Stimulated activated memory B cell treated with anti-CD40 and anti-IgM and Interleukin-4, amounts not matched to agents 10 μg/mL and 1 μg/mL and 100 μg/mL, for 72 hours (primary cell): ENCODE data around the gene MEF2D.

Experiments
- ATAC-seq: fragments of 150-1000 bp; cut with Tn5 transposase; 2 replicates; pipeline ENCODE4 v1.10.0; 2021
- H3K27ac Mint-ChIP-seq: one replicate; pipeline ENCODE4 v1.8.0; 2022; ENCODE audit warnings: mild to moderate bottlenecking, mixed read lengths
- H3K27me3 Mint-ChIP-seq: one replicate; pipeline ENCODE4 v1.8.0; 2022; ENCODE audit warnings: mixed read lengths
- H3K36me3 Mint-ChIP-seq: one replicate; pipeline ENCODE4 v1.8.0; 2022; ENCODE audit warnings: mixed read lengths
- H3K4me1 Mint-ChIP-seq: one replicate; pipeline ENCODE4 v1.8.0; 2022; ENCODE audit warnings: mixed read lengths
- H3K4me3 Mint-ChIP-seq: one replicate; pipeline ENCODE4 v1.8.0; 2022; ENCODE audit warnings: mild to moderate bottlenecking, moderate library complexity, mixed read lengths
- H3K9me3 Mint-ChIP-seq: one replicate; pipeline ENCODE4 v1.8.0; 2022; ENCODE audit warnings: mixed read lengths

The MEF2D gene

GRCh38 chr1:156479093-156480015 is 21.2 kb downstream of the MEF2D start:
- ATAC-seq, result no peak
- Mint-ChIP-seq H3K27me3 (no peaks in the 10 kb centered on the region), H3K36me3 (peaks cover 80% of the 10 kb centered on the region), H3K4me1 (peaks cover 44% of the 10 kb centered on the region), H3K9me3 (no peaks in the 10 kb centered on the region), H3K27ac (peak overlapping the region; percentile 83), H3K4me3 (no peak overlapping the region)

DNA sequence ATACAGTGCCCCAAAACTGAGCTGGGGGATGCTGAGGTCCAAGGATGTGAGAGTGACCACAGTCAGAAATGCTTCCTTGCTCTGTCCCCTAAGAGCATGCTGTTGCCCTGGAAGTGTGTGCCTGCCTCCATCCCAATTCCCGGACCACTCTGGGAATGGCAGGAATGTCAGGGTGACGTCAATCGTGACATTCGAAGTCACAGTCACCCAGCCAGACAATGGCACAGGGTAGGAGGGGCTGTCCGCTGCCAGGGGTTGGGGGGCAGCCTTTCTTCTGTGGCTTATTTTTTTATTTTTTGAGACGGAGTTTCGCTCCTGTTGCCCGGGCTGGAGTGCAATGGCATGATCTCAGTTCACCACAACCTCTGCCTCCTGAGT is 22.3 kb downstream of the MEF2D start:
- ATAC-seq, result no peak
- Mint-ChIP-seq H3K27me3 (no peaks in the 10 kb centered on the region), H3K27ac (no peak overlapping the region), H3K9me3 (no peaks in the 10 kb centered on the region), H3K4me1 (peaks cover 41% of the 10 kb centered on the region), H3K4me3 (no peak overlapping the region), H3K36me3 (peaks cover 91% of the 10 kb centered on the region)

DNA sequence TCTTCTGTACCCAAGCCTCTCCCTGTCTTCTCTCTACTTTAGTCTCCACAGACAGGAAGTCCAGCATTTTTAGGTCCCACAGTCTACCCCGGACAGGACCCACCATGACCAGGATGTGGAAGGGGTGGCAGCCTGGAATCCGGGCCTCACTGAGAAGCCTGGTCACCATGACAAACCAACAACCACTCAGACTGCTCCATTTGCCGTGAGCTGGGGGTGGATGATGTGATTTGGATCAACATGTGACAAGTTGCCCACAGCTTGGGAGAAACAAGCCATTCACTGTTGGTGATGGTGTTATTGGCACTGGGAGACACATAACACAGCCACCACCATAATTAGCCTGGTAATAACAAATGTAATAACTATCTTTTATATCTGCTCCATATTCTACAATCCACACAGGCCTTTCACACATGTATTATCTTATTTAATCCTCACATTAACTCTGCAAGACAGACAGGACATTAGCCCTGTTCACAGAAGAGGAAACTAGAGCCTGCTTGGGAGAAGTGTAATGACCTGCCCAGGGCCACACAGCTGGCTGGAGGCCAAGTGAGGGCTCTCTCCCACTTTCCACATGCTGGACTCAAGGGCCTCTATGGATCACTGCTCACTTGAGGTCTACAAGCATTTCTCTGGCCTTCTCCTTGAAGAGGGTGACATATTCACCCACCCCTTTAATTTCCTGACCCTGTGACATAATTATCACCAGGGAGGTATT is 22.9 kb downstream of the MEF2D start:
- H3K27me3 Mint-ChIP-seq, result no peaks in the 10 kb centered on the region
- H3K4me1 Mint-ChIP-seq, result peaks cover 35% of the 10 kb centered on the region
- H3K4me3 Mint-ChIP-seq, result no peak overlapping the region
- H3K36me3 Mint-ChIP-seq, result peaks cover 91% of the 10 kb centered on the region
- no peak for ATAC-seq
- no peaks in the 10 kb centered on the region for H3K9me3 Mint-ChIP-seq
- H3K27ac Mint-ChIP-seq, result no peak overlapping the region

DNA sequence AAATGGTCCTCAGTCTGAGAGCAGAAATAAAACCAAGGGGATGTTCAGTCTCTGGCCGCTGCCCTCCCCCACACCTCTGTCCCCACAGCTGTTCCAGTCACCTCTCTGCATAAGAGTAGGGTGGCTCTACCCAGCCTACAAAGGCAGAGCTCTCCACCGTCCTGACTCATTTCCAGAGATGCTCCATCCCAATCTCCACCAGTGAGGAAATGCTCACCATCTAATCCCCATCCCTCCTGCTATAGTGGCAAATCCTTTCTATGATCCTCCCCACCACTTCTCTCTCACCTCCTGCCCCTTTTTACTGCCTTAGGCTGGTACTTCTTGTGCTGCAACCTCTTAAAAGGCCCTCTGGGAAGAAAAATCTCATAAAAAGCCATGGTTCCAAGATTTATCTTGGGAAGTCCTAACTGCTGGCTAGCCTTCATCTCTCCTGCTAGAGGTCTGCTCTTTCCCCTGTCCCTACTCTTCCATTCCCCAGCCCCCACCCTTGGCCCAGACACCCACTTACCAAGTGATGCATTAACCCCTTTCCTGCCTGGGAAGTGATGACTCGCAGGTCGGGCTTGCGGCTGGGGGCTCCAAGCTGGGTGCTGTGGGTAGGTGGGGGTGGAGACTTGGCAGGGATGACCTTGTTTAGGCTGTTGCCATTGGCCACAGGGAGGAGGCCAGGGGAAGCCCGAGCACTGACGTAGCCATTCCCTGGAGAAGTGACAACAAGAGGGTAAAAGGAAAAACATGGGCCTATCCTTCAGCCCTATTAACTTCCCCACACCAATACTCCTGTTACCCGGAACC is 23.9 kb downstream of the MEF2D start:
- Mint-ChIP-seq H3K4me3 (no peak overlapping the region), H3K9me3 (no peaks in the 10 kb centered on the region), H3K36me3 (peaks cover 83% of the 10 kb centered on the region), H3K4me1 (peaks cover 26% of the 10 kb centered on the region), H3K27me3 (no peaks in the 10 kb centered on the region), H3K27ac (peak overlapping the region; percentile 21)
- no peak for ATAC-seq

- Mint-ChIP-seq H3K4me3 (no peak overlapping the region), H3K36me3 (peaks cover 84% of the 10 kb centered on the region)
- no peak for ATAC-seq
Measured at GRCh38 chr1:156475568-156476500, 24.7 kb downstream of the MEF2D start.

GRCh38 chr1:156474966-156475365 is 25.6 kb downstream of the MEF2D start:
- no peak for ATAC-seq
- H3K4me3 Mint-ChIP-seq, result no peak overlapping the region
- peaks cover 8% of the 10 kb centered on the region for H3K4me1 Mint-ChIP-seq
- peaks cover 76% of the 10 kb centered on the region for H3K36me3 Mint-ChIP-seq
- H3K9me3 Mint-ChIP-seq, result no peaks in the 10 kb centered on the region
- H3K27ac Mint-ChIP-seq, result no peak overlapping the region
- H3K27me3 Mint-ChIP-seq, result no peaks in the 10 kb centered on the region

More at GRCh38 chr1:156475568-156476500, 24.7 kb downstream of the MEF2D start:
- Mint-ChIP-seq H3K27me3 (no peaks in the 10 kb centered on the region), H3K4me1 (peaks cover 17% of the 10 kb centered on the region), H3K9me3 (no peaks in the 10 kb centered on the region), H3K27ac (peak overlapping the region; percentile 21)

- no peak overlapping the region for H3K4me3 Mint-ChIP-seq
Measured at GRCh38 chr1:156471496-156472490, 28.8 kb downstream of the MEF2D start.

DNA sequence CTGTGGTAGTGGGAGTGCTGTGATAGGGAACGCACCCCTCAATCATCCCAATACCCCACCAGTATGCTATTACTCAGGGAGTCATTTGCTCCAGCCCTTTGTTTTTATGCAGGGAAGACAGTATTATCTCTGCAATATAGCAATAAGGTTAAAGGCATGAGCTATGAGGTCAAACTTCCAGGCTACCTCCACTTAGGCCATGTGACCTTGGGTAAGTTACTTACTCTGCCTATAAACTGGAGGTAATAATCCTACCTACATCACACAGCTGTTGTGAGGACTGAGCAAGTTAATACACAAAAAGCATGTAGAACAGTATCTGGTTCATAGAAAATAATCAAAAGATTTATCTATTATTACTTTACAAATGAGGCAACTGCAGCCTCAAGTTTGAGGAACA is 30.1 kb downstream of the MEF2D start:
- Mint-ChIP-seq H3K27me3 (no peaks in the 10 kb centered on the region), H3K36me3 (peaks cover 67% of the 10 kb centered on the region), H3K9me3 (no peaks in the 10 kb centered on the region), H3K4me3 (no peak overlapping the region), H3K27ac (no peak overlapping the region), H3K4me1 (peaks cover 15% of the 10 kb centered on the region)
- ATAC-seq, result no peak

More at GRCh38 chr1:156471496-156472490, 28.8 kb downstream of the MEF2D start:
- Mint-ChIP-seq H3K36me3 (peaks cover 69% of the 10 kb centered on the region), H3K4me1 (peaks cover 2% of the 10 kb centered on the region), H3K9me3 (no peaks in the 10 kb centered on the region), H3K27me3 (no peaks in the 10 kb centered on the region), H3K27ac (peak overlapping the region; percentile 24)
- ATAC-seq, result no peak

DNA sequence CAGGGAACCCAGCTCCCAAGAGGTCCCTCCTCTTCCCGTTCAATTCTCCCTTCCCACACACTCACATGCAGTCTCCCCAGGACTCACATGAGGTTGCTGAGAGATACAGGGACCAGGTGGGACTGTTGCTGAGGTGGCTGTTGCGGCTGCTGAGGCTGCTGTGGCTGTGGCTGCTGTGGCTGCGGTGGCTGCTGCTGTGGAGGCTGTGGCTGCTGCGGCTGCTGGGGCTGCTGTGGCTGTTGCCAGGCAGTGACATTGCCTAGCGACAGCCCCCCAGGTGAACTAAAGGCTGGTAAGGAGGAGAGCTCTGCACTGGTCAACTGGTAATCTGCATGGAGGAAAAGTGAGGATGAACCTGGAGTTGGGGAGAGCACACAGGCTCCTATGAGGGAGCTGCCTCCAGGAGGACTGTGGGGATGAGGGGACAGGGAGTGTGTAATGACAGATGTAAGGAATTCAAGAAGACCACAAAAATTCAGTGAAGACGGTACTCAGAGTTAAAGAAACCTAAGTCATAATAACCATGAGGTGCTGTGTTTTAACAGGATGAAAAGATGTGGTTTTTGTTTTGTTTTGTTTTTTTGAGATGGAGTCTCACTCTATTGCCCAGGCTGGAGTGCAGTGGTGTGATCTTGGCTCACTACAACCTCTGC is 31.8 kb downstream of the MEF2D start:
- Mint-ChIP-seq H3K9me3 (no peaks in the 10 kb centered on the region), H3K27me3 (no peaks in the 10 kb centered on the region), H3K36me3 (peaks cover 62% of the 10 kb centered on the region), H3K4me1 (peaks cover 24% of the 10 kb centered on the region), H3K4me3 (no peak overlapping the region), H3K27ac (no peak overlapping the region)
- ATAC-seq, result no peak

GRCh38 chr1:156467906-156468305 is 32.7 kb downstream of the MEF2D start:
- Mint-ChIP-seq H3K27me3 (no peaks in the 10 kb centered on the region), H3K4me3 (no peak overlapping the region), H3K36me3 (peaks cover 53% of the 10 kb centered on the region), H3K4me1 (peaks cover 24% of the 10 kb centered on the region), H3K9me3 (no peaks in the 10 kb centered on the region), H3K27ac (no peak overlapping the region)
- ATAC-seq, result no peak

DNA sequence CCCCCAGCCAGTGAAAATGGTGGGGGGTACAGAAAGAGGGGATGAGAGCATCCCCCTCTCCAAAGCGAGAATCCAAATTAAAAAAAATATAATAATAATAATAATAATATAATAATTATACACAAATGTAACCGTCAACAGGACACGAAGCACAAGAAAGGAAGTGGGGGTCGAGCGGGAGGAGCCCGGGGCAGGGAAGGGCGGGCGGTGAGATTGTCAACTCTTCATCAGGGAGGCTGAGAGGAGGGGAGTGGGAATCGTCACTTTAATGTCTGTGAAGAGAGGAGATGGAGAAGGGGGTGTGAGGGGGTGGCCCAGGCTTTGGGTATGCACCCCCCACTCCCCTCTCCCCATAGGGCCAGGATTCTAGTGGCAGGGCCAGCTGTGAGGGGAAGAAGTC is 33.2 kb downstream of the MEF2D start:
- no peaks in the 10 kb centered on the region for H3K9me3 Mint-ChIP-seq
- ATAC-seq, result no peak
- H3K27ac Mint-ChIP-seq, result no peak overlapping the region
- H3K4me3 Mint-ChIP-seq, result peak overlapping the region; percentile 28
- peaks cover 24% of the 10 kb centered on the region for H3K4me1 Mint-ChIP-seq
- H3K27me3 Mint-ChIP-seq, result no peaks in the 10 kb centered on the region
- peaks cover 50% of the 10 kb centered on the region for H3K36me3 Mint-ChIP-seq

DNA sequence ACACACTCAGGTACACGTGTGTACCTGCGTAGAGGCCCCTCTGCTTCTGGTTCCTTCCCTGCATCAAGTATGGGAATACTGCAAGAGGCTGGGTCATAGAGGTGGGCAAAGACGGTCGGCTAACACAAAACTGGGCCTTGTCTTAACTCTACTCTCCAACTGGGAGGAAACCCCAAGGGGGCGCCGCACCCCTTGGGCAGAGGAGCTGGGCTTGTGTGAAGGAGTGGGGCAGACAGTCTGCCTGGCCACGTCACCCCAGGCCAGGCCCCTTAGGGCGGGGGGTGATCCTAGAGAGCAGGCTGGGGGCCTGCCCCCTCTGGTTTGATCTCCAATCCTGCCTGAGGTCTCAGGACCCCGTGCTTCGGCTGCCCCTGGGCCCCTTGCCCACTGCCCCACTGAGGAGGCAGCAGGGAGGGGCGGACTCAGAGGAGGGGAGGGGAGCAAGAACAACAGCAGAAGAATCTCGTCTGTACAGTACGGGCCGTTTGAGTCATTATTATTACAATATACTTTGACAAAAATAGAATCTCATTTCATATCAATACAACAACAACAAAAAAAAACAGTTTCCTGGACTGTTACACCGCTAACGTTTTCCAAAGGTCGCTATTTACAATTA is 34.7 kb downstream of the MEF2D start:
- no peaks in the 10 kb centered on the region for H3K27me3 Mint-ChIP-seq
- peaks cover 24% of the 10 kb centered on the region for H3K4me1 Mint-ChIP-seq
- peaks cover 41% of the 10 kb centered on the region for H3K36me3 Mint-ChIP-seq
- H3K27ac Mint-ChIP-seq, result no peak overlapping the region
- H3K9me3 Mint-ChIP-seq, result no peaks in the 10 kb centered on the region
- no peak for ATAC-seq
- no peak overlapping the region for H3K4me3 Mint-ChIP-seq
